Bronchial epithelial cell (primary cell): Measurements from ENCODE around the gene CALY. TPM values are rescaled to one million over a fixed set of nuclear protein-coding genes. Genes with fewer than 3 reads are reported as not detected.

ENCODE experiments used
- DNase-seq: peaks from one replicate; pipeline ENCODE4 v3.0.0-alpha.2; 2010; ENCODE audit warnings: low read depth
- FAIRE-seq: peaks from 2 replicates; lab custom pipeline; 2011; peaks lifted over from hg19 to GRCh38; lab: Jason Lieb, UNC
- H3K27me3 ChIP-seq: 2 replicates; pipeline ENCODE4 v1.5.1; 2011; ENCODE audit warnings: low read length; ENCODE audit not compliant: control insufficient read depth, insufficient read depth
- H3K36me3 ChIP-seq: 2 replicates; pipeline ENCODE4 v1.5.1; 2011; ENCODE audit warnings: low read length; ENCODE audit not compliant: control insufficient read depth, insufficient read depth
- H3K4me3 ChIP-seq: 2 replicates; pipeline ENCODE4 v1.5.1; 2011; ENCODE audit warnings: mild to moderate bottlenecking, low read depth, low read length, control low read depth
- CTCF ChIP-seq: IDR thresholded peaks from 2 replicates; pipeline ENCODE4 v1.5.1; 2011; ENCODE audit warnings: mild to moderate bottlenecking, moderate library complexity, low read length, control low read depth, inconsistent platforms; ENCODE audit not compliant: insufficient read depth, severe bottlenecking
- total RNA-seq: library from RNA; depleted of rRNA; stranded (reverse); fragments of >200 nt; gene quantifications from 2 replicates; pipeline ENCODE4 v1.2.1, GENCODE V29; 2014

CALY gene
- total RNA-seq, 1 donor from 2014 or later: not detected

- Histone ChIP-seq H3K27me3 (no peaks in the 10 kb centered on the region), H3K4me3 (no peak overlapping the region), H3K36me3 (no peaks in the 10 kb centered on the region)
- TF ChIP-seq CTCF: no peak
- FAIRE-seq (no peak), DNase-seq (no peak)
Observed at GRCh38 chr10:133354672-133355240, 18.1 kb upstream of the CALY start.

- no peak overlapping the region for H3K4me3 ChIP-seq
- no peak for DNase-seq
- no peaks in the 10 kb centered on the region for H3K27me3 ChIP-seq
- H3K36me3 ChIP-seq: no peaks in the 10 kb centered on the region
- TF ChIP-seq CTCF: no peak
- FAIRE-seq: no peak
Observed at GRCh38 chr10:133353988-133354605, 17.4 kb upstream of the CALY start.

- no peaks in the 10 kb centered on the region for H3K27me3 ChIP-seq
- H3K36me3 ChIP-seq: no peaks in the 10 kb centered on the region
- FAIRE-seq (no peak), DNase-seq (no peak)
- H3K4me3 ChIP-seq: no peak overlapping the region
- no peak for TF ChIP-seq CTCF
Observed at GRCh38 chr10:133353202-133353959, 16.7 kb upstream of the CALY start.

GRCh38 chr10:133351408-133352318, 15.0 kb upstream of the CALY start:
- no peak for DNase-seq
- no peaks in the 10 kb centered on the region for H3K27me3 ChIP-seq
- no peak for TF ChIP-seq CTCF
- no peak overlapping the region for H3K4me3 ChIP-seq
- H3K36me3 ChIP-seq: no peaks in the 10 kb centered on the region
- no peak for FAIRE-seq

- no peaks in the 10 kb centered on the region for H3K27me3 ChIP-seq
- TF ChIP-seq CTCF: no peak
- H3K36me3 ChIP-seq: no peaks in the 10 kb centered on the region
- no peak for DNase-seq
- FAIRE-seq: no peak
- H3K4me3 ChIP-seq: no peak overlapping the region
Observed at GRCh38 chr10:133350950-133351329, 14.2 kb upstream of the CALY start.
